Activated naive CD8-positive, alpha-beta T cell treated with anti-CD3 and anti-CD28 coated beads, Interleukin-2, amount 50 U/mL, for 16 hours (primary cell): Measurements from ENCODE around the gene MTURN.
"Not testable (repeated sequence)": the region's sequence is repeated elsewhere in the genome, so short reads cannot be mapped to it uniquely, and the experiment has no call there.

ENCODE experiments used
- DNase-seq: peaks from one replicate; pipeline ENCODE4 v3.0.0-alpha.2; 2020; ENCODE audit warnings: low read depth, low spot score

MTURN gene

GRCh38 chr7:30178748-30179436 is 44.1 kb downstream of the MTURN start:
- no peak for DNase-seq

- no peak for DNase-seq
These were observed 45.9 kb downstream of the MTURN start for GRCh38 chr7:30180718-30181117.

GRCh38 chr7:30181211-30181610 is 46.4 kb downstream of the MTURN start:
- DNase-seq = no peak

- no peak for DNase-seq
These were observed 47.1 kb downstream of the MTURN start for GRCh38 chr7:30181736-30182522.

GRCh38 chr7:30182814-30183213 is 48.0 kb downstream of the MTURN start:
- no peak for DNase-seq

GRCh38 chr7:30183749-30184369 is 49.1 kb downstream of the MTURN start:
- DNase-seq = no peak

- no peak for DNase-seq
These were observed 50.2 kb downstream of the MTURN start for GRCh38 chr7:30184791-30185487.

GRCh38 chr7:30185496-30185895 is 50.7 kb downstream of the MTURN start:
- no peak for DNase-seq

GRCh38 chr7:30186725-30187124 is 51.9 kb downstream of the MTURN start:
- no peak for DNase-seq

- no peak for DNase-seq
These were observed 52.7 kb downstream of the MTURN start for GRCh38 chr7:30187513-30187912.

- not testable (repeated sequence) for DNase-seq
These were observed 53.6 kb downstream of the MTURN start for GRCh38 chr7:30188381-30188780.

- DNase-seq = no peak
These were observed 54.0 kb downstream of the MTURN start for GRCh38 chr7:30188811-30189210.

GRCh38 chr7:30191809-30192208 is 57.0 kb downstream of the MTURN start:
- no peak for DNase-seq

- no peak for DNase-seq
These were observed 58.7 kb downstream of the MTURN start for GRCh38 chr7:30193336-30193943.

- DNase-seq = no peak
These were observed 61.6 kb downstream of the MTURN start for GRCh38 chr7:30196408-30196807.

GRCh38 chr7:30197438-30197837 is 62.7 kb downstream of the MTURN start:
- DNase-seq = no peak

GRCh38 chr7:30199271-30199670 is 64.5 kb downstream of the MTURN start:
- DNase-seq = no peak

- no peak for DNase-seq
These were observed 65.8 kb downstream of the MTURN start for GRCh38 chr7:30200591-30200990.

GRCh38 chr7:30201161-30201666 is 66.4 kb downstream of the MTURN start:
- no peak for DNase-seq

- DNase-seq = no peak
These were observed 67.1 kb downstream of the MTURN start for GRCh38 chr7:30201921-30202320.

GRCh38 chr7:30202671-30203070 is 67.9 kb downstream of the MTURN start:
- no peak for DNase-seq
